Fibroblast of skin of back (primary cell): ENCODE measurements around the gene TRAT1. TPM values are rescaled to one million over a fixed set of nuclear protein-coding genes. Genes with fewer than 3 reads are reported as not detected.
"Not testable (repeated sequence)": the region's sequence is repeated elsewhere in the genome, so short reads cannot be mapped to it uniquely, and the experiment has no call there.

Experiments used
- DNase-seq: peaks from one replicate; pipeline ENCODE4 v3.0.0-alpha.2; 2013
- polyA plus RNA-seq, 2 experiments: library from polyadenylated mRNA; unstranded; fragments of 120-200 nt; gene quantifications; one replicate each; pipeline ENCODE4 v1.2.1, GENCODE V29; 2013; ENCODE audit not compliant: insufficient read length in 2 of 2

TRAT1 gene
- polyA plus RNA-seq (2013, experiment 1 of 2; ENCODE audit: insufficient read length), result not detected
- not detected for polyA plus RNA-seq (2013, experiment 2 of 2; ENCODE audit: insufficient read length)

- DNase-seq, result no peak
Measured at GRCh38 chr3:108822123-108822897, at the start of gene TRAT1. TSS of gene TRAT1 (plus strand) at chr3:108822786. CDS start at chr3:108822928, 142 bp downstream.

GRCh38 chr3:108775649-108776048, 46.9 kb upstream of the TRAT1 start:
- DNase-seq, result no peak

- DNase-seq, result no peak
Measured at GRCh38 chr3:108779496-108779895, 43.1 kb upstream of the TRAT1 start.

GRCh38 chr3:108780235-108780634, 42.4 kb upstream of the TRAT1 start:
- no peak for DNase-seq

- no peak for DNase-seq
Measured at GRCh38 chr3:108791473-108791872, 31.1 kb upstream of the TRAT1 start.

GRCh38 chr3:108804437-108804836, 18.1 kb upstream of the TRAT1 start:
- no peak for DNase-seq

GRCh38 chr3:108804966-108805365, 17.6 kb upstream of the TRAT1 start:
- DNase-seq, result no peak

- DNase-seq, result no peak
Measured at GRCh38 chr3:108806316-108806715, 16.3 kb upstream of the TRAT1 start.

- no peak for DNase-seq
Measured at GRCh38 chr3:108818404-108818803, 4.2 kb upstream of the TRAT1 start.

GRCh38 chr3:108820586-108820985, 2.0 kb upstream of the TRAT1 start:
- DNase-seq, result no peak

GRCh38 chr3:108823227-108823626, 641 bp downstream of the TRAT1 start:
- DNase-seq, result no peak

GRCh38 chr3:108823803-108824202, 1.2 kb downstream of the TRAT1 start:
- not testable (repeated sequence) for DNase-seq

GRCh38 chr3:108826309-108827187, 4.0 kb downstream of the TRAT1 start:
- DNase-seq, result no peak

GRCh38 chr3:108830381-108830780, 7.8 kb downstream of the TRAT1 start:
- DNase-seq, result no peak

- DNase-seq, result no peak
Measured at GRCh38 chr3:108830991-108831614, 8.5 kb downstream of the TRAT1 start.

- no peak for DNase-seq
Measured at GRCh38 chr3:108833611-108834010, 11.0 kb downstream of the TRAT1 start.

GRCh38 chr3:108834551-108834950, 12.0 kb downstream of the TRAT1 start:
- DNase-seq, result no peak

GRCh38 chr3:108835101-108835500, 12.5 kb downstream of the TRAT1 start:
- no peak for DNase-seq

GRCh38 chr3:108838436-108838835, 15.8 kb downstream of the TRAT1 start:
- no peak for DNase-seq

GRCh38 chr3:108845709-108846293, 23.2 kb downstream of the TRAT1 start:
- no peak for DNase-seq

- DNase-seq, result no peak
Measured at GRCh38 chr3:108847187-108847586, 24.6 kb downstream of the TRAT1 start.

GRCh38 chr3:108849075-108849474, 26.5 kb downstream of the TRAT1 start:
- no peak for DNase-seq

GRCh38 chr3:108861401-108861800, 38.8 kb downstream of the TRAT1 start:
- no peak for DNase-seq
